DOHH2 (cell line): ENCODE data around the gene WDR7.

ENCODE experiments used
- CTCF ChIP-seq: fragments of 200-600 bp; sonication (generic); IDR thresholded peaks from one replicate; pipeline ENCODE4 v1.5.1; 2014; ENCODE audit warnings: antibody characterized with exemption, mild to moderate bottlenecking, low read depth, low read length; ENCODE audit not compliant: poor library complexity, severe bottlenecking
- EZH2phosphoT487 ChIP-seq: fragments of 200-600 bp; sonication (generic); IDR thresholded peaks from 2 replicates; pipeline ENCODE4 v1.6.1; 2017; ENCODE audit warnings: borderline replicate concordance, mild to moderate bottlenecking, antibody characterized with exemption, low read length, moderate library complexity, mixed read lengths

- TF ChIP-seq CTCF: no peak
- TF ChIP-seq EZH2phosphoT487: no peak
These were observed 376.1 kb downstream of the WDR7 start for GRCh38 chr18:57027190-57027708.
